IMR-90 (cell line): ENCODE results near the gene SLC9A9.

Source experiments
- MXI1 ChIP-seq: IDR thresholded peaks from 2 replicates; pipeline ENCODE4 v1.6.1; 2012; ENCODE audit warnings: low read depth, mild to moderate bottlenecking, low read length, moderate library complexity, borderline replicate concordance
- POLR2A ChIP-seq: IDR thresholded peaks from 2 replicates; pipeline ENCODE4 v1.6.1; 2012; ENCODE audit warnings: mild to moderate bottlenecking, low read depth, low read length
- RAD21 ChIP-seq: IDR thresholded peaks from 2 replicates; pipeline ENCODE4 v1.6.1; 2012; ENCODE audit warnings: low read length, improper control_type of control experiment
- RFX5 ChIP-seq: IDR thresholded peaks from 2 replicates; pipeline ENCODE4 v1.8.0; 2012; ENCODE audit warnings: low read depth, mild to moderate bottlenecking, low read length, moderate library complexity
- TF ChIP-seq, protein P1 (sequence below): conservative IDR thresholded peaks from 2 replicates; pipeline ENCODE4 v1.5.1; 2012; ENCODE audit warnings: mild to moderate bottlenecking, low read depth, low read length, improper control_type of control experiment

DNA sequence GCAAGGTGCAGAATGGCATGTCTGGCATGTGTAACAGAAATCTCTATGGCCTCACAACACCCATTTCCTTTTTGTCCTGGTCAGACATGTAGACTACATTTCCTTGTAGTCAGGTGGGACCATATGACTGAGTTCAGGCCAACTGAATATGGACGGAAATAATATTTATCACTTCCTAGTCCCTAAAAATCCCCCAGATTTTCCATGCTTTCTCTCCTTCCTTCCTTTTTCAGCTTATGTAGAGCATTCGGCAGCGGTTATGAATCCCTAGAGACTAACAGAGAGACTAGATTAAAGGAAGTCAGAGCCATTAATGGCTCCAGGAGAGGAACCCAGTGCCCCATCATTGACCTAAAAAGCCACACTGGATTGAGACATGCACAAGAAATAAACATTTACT is 35.8 kb downstream of the SLC9A9 start:
- TF ChIP-seq, protein P1, sequence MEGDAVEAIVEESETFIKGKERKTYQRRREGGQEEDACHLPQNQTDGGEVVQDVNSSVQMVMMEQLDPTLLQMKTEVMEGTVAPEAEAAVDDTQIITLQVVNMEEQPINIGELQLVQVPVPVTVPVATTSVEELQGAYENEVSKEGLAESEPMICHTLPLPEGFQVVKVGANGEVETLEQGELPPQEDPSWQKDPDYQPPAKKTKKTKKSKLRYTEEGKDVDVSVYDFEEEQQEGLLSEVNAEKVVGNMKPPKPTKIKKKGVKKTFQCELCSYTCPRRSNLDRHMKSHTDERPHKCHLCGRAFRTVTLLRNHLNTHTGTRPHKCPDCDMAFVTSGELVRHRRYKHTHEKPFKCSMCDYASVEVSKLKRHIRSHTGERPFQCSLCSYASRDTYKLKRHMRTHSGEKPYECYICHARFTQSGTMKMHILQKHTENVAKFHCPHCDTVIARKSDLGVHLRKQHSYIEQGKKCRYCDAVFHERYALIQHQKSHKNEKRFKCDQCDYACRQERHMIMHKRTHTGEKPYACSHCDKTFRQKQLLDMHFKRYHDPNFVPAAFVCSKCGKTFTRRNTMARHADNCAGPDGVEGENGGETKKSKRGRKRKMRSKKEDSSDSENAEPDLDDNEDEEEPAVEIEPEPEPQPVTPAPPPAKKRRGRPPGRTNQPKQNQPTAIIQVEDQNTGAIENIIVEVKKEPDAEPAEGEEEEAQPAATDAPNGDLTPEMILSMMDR = no peak
- TF ChIP-seq POLR2A (no peak), RAD21 (no peak), RFX5 (no peak), MXI1 (no peak)
